ENCODE data around the gene PGS1. TPM values are rescaled to one million over a fixed set of nuclear protein-coding genes. Genes with fewer than 3 reads are reported as not detected.

Gene PGS1
- total RNA-seq, 1 experiment from 2014 or later: 42.6 TPM

- Mint-ChIP-seq H3K27ac (ENCODE audit: unreplicated experiment) (no peak overlapping the region), H3K4me1 (ENCODE audit: low read depth, unreplicated experiment) (no peaks in the 10 kb centered on the region), H3K27me3 (ENCODE audit: unreplicated experiment) (peaks cover 28% of the 10 kb centered on the region), H3K9me3 (ENCODE audit: low read depth, unreplicated experiment) (no peaks in the 10 kb centered on the region), H3K4me3 (ENCODE audit: low read depth, unreplicated experiment) (no peak overlapping the region), H3K36me3 (ENCODE audit: insufficient read depth, unreplicated experiment) (peaks cover 11% of the 10 kb centered on the region)
- TF ChIP-seq CTCF (IDR thresholded peaks at IDR 0.05; ENCODE audit: unreplicated experiment): no peak
- no TSS peak for BruUV-seq (replicated peaks)
- CTCF ChIA-PET: no interaction called here
- intact Hi-C loops (cut with micrococcal nuclease; ENCODE audit: unreplicated experiment): no loop called here
- DNase-seq: no peak
These were observed 60.4 kb downstream of the PGS1 start for GRCh38 chr17:78438694-78439325.

- Mint-ChIP-seq H3K27ac (ENCODE audit: unreplicated experiment) (no peak overlapping the region), H3K36me3 (ENCODE audit: insufficient read depth, unreplicated experiment) (peaks cover 14% of the 10 kb centered on the region), H3K9me3 (ENCODE audit: low read depth, unreplicated experiment) (no peaks in the 10 kb centered on the region), H3K4me1 (ENCODE audit: low read depth, unreplicated experiment) (no peaks in the 10 kb centered on the region), H3K27me3 (ENCODE audit: unreplicated experiment) (peaks cover 18% of the 10 kb centered on the region), H3K4me3 (ENCODE audit: low read depth, unreplicated experiment) (no peak overlapping the region)
- CTCF ChIA-PET: no interaction called here
- BruUV-seq (replicated peaks): no TSS peak
- no peak for TF ChIP-seq CTCF (IDR thresholded peaks at IDR 0.05; ENCODE audit: unreplicated experiment)
- no peak for DNase-seq
- intact Hi-C loops (cut with micrococcal nuclease; ENCODE audit: unreplicated experiment): no loop called here
These were observed 63.0 kb downstream of the PGS1 start for GRCh38 chr17:78441271-78441971.

- CTCF ChIA-PET: no interaction called here
These were observed 64.3 kb downstream of the PGS1 start for GRCh38 chr17:78442648-78443218.

GRCh38 chr17:78444392-78444791, 65.9 kb downstream of the PGS1 start:
- Mint-ChIP-seq H3K27ac (ENCODE audit: unreplicated experiment) (no peak overlapping the region), H3K9me3 (ENCODE audit: low read depth, unreplicated experiment) (no peaks in the 10 kb centered on the region), H3K4me3 (ENCODE audit: low read depth, unreplicated experiment) (no peak overlapping the region), H3K4me1 (ENCODE audit: low read depth, unreplicated experiment) (no peaks in the 10 kb centered on the region), H3K36me3 (ENCODE audit: insufficient read depth, unreplicated experiment) (peaks cover 4% of the 10 kb centered on the region), H3K27me3 (ENCODE audit: unreplicated experiment) (no peaks in the 10 kb centered on the region)
- no peak for DNase-seq
- CTCF ChIA-PET: no interaction called here
- no TSS peak for BruUV-seq (replicated peaks)
- no peak for TF ChIP-seq CTCF (IDR thresholded peaks at IDR 0.05; ENCODE audit: unreplicated experiment)
- intact Hi-C loops (cut with micrococcal nuclease; ENCODE audit: unreplicated experiment): no loop called here

More at GRCh38 chr17:78442648-78443218, 64.3 kb downstream of the PGS1 start:
- H3K27ac Mint-ChIP-seq (ENCODE audit: unreplicated experiment): no peak overlapping the region
- no TSS peak for BruUV-seq (replicated peaks)
- H3K9me3 Mint-ChIP-seq (ENCODE audit: low read depth, unreplicated experiment): no peaks in the 10 kb centered on the region
- no peaks in the 10 kb centered on the region for H3K4me1 Mint-ChIP-seq (ENCODE audit: low read depth, unreplicated experiment)
- peaks cover 4% of the 10 kb centered on the region for H3K27me3 Mint-ChIP-seq (ENCODE audit: unreplicated experiment)
- no peak for DNase-seq
- no peak overlapping the region for H3K4me3 Mint-ChIP-seq (ENCODE audit: low read depth, unreplicated experiment)
- TF ChIP-seq CTCF (IDR thresholded peaks at IDR 0.05; ENCODE audit: unreplicated experiment): no peak
- intact Hi-C loops (cut with micrococcal nuclease; ENCODE audit: unreplicated experiment): no loop called here
- peaks cover 10% of the 10 kb centered on the region for H3K36me3 Mint-ChIP-seq (ENCODE audit: insufficient read depth, unreplicated experiment)

All from Calu3 (cell line).